HG03280 (cell line): ENCODE data around the gene VAMP8.
"Not testable (repeated sequence)": the region's sequence is repeated elsewhere in the genome, so short reads cannot be mapped to it uniquely, and the experiment has no call there.

Source experiments
- ATAC-seq: cut with Tn5 transposase; IDR thresholded peaks from one replicate; pipeline ENCODE4 v1.9.1; 2021; ENCODE audit warnings: mild to moderate bottlenecking, moderate library complexity; ENCODE audit not compliant: unreplicated experiment

VAMP8 gene

GRCh38 chr2:85577386-85578242 lies at the start of gene VAMP8:
TSS of gene VAMP8 (plus strand) at chr2:85577586. CDS start at chr2:85577647, 61 bp downstream.
- peak; percentile 70 for ATAC-seq

- ATAC-seq = no peak
These were observed 49.6 kb upstream of the VAMP8 start for GRCh38 chr2:85527787-85528186.

GRCh38 chr2:85528355-85528754 lies 49.0 kb upstream of the VAMP8 start:
- no peak for ATAC-seq

- no peak for ATAC-seq
These were observed 47.6 kb upstream of the VAMP8 start for GRCh38 chr2:85529809-85530208.

- ATAC-seq = no peak
These were observed 45.8 kb upstream of the VAMP8 start for GRCh38 chr2:85531589-85531988.

GRCh38 chr2:85534099-85534498 lies 43.3 kb upstream of the VAMP8 start:
- ATAC-seq = no peak

- ATAC-seq = no peak
These were observed 42.5 kb upstream of the VAMP8 start for GRCh38 chr2:85534881-85535280.

- ATAC-seq = no peak
These were observed 40.9 kb upstream of the VAMP8 start for GRCh38 chr2:85536479-85536878.

GRCh38 chr2:85537600-85538506 lies 39.5 kb upstream of the VAMP8 start:
- ATAC-seq = no peak

- ATAC-seq = peak; percentile 78
These were observed 38.7 kb upstream of the VAMP8 start, which contains the start of gene MAT2A for GRCh38 chr2:85538507-85539360. TSS of gene MAT2A (plus strand) at chr2:85539168. CDS start at chr2:85539288, 120 bp downstream.

GRCh38 chr2:85539361-85540132 lies 37.8 kb upstream of the VAMP8 start:
- peak; percentile 35 for ATAC-seq

GRCh38 chr2:85540133-85540648 lies 37.2 kb upstream of the VAMP8 start:
- ATAC-seq = no peak

GRCh38 chr2:85541262-85541661 lies 36.1 kb upstream of the VAMP8 start:
- ATAC-seq = no peak

- no peak for ATAC-seq
These were observed 35.5 kb upstream of the VAMP8 start for GRCh38 chr2:85541753-85542457.

GRCh38 chr2:85542777-85543176 lies 34.6 kb upstream of the VAMP8 start:
- no peak for ATAC-seq

GRCh38 chr2:85544254-85544691 lies 33.1 kb upstream of the VAMP8 start:
- ATAC-seq = not testable (repeated sequence)

- not testable (repeated sequence) for ATAC-seq
These were observed 32.2 kb upstream of the VAMP8 start for GRCh38 chr2:85544915-85545779.

GRCh38 chr2:85545780-85546240 lies 31.6 kb upstream of the VAMP8 start:
- ATAC-seq = no peak
